GM19438 (cell line): ENCODE data around the gene GABRB2.

Source experiments
- ATAC-seq: cut with Tn5 transposase; IDR thresholded peaks from one replicate; pipeline ENCODE4 v1.9.1; 2021; ENCODE audit warnings: low read depth; ENCODE audit not compliant: unreplicated experiment

GABRB2 gene

DNA sequence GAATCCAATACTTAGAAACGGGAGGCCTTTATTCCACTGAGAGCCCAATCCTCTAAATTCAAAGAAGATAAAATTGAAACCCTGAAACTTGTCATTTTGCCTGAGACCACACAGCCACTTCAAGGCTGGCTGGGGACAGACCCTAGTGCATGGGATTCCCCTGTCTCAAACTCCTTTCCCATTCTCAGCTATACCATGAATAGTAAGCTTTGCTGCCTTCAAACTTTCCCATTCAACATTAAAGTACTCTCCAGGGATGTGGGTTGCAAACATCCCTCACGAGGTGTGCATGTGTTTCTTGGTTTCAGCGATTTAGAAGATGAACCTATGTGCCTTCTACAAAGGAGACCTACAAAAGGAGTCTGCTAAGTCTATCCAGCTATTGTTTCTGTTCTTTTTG is 64.6 kb downstream of the GABRB2 start:
- no peak for ATAC-seq

DNA sequence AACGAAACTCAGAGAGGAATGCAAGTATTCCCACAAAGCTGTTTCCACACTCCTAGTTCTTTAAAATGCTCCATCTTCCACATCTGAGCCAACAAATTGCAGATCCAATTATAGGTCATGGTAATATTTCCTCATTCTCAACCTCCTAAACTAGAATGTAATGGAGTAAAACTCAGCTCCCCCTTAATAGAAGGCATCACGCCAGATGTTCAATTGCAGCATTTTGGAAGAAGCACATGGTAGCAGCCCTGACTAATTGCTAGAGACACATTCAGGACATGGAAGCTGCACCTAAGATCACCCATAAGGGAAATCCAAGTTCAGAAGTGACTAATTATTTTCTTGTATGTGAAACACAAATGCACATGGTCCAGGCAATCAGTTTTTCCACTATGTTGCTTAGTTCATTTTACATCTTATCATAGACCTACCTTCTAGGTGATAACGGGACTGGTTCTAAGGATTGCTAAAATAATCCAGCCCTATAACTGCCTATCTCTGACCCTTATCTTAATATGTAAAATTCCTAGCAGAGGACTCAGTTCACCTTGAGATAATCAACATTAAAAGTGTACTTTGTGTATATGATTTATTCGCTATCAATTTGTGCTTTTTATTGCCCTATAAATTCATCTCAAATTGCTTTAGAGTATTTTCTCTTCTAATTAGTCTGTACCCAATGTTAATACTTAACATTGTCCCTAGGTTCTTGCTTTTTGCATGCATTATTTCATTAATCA is 75.1 kb downstream of the GABRB2 start:
- no peak for ATAC-seq

DNA sequence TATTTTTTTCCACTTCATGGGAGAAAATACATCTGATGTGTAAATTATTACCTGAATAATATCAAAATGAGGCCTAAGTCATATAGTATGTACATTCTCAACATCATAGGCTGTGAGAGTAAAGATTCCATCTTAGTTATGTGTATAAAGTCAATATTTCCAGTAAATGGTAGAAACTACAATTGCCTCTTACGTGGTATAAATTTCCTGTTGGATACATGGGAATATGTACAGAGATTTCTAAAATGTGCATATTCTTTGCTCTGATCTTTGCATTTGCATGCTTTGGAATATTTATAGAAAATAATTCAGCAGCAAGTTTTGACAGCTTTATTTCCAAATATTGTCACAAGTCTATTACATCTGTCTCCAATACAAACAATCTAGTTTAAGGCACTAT is 78.8 kb downstream of the GABRB2 start:
- no peak for ATAC-seq

DNA sequence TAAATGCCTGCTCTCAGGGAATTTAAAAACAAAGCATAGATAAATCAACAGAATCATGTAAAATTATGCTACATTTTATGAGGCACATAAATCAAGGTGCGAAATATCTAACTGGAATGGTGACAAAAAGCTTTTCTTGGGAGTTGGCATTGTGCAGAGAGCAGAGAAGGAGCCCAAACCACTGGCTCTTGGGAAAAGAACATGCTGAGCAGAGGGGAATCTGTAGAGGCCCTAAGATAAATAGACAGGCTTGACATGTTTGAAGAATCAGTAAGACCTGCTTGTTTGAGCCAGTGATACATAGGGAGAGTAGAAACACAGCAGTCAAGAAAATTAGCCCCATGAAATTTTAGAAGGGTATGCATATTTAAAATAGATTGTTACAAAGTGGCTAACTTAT is 85.8 kb downstream of the GABRB2 start:
- no peak for ATAC-seq

DNA sequence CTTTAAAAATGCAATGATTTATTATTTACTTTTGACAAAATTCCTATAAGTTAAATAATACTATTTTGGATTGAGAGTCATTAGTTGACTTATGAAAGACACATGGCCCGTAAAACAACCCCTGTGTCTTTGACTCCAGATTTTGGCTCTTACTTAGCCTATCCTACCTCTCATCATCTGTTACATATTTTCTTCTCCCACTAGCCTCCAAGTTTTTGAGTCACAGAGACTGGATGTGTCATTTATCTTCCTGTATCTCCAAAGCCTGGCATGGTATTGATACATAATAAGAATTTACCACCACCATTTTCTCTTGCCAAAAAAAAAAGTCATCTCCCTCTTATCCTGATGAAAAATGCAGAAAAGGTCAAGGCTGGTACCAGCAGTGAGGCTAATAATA is 99.9 kb downstream of the GABRB2 start:
- no peak for ATAC-seq

DNA sequence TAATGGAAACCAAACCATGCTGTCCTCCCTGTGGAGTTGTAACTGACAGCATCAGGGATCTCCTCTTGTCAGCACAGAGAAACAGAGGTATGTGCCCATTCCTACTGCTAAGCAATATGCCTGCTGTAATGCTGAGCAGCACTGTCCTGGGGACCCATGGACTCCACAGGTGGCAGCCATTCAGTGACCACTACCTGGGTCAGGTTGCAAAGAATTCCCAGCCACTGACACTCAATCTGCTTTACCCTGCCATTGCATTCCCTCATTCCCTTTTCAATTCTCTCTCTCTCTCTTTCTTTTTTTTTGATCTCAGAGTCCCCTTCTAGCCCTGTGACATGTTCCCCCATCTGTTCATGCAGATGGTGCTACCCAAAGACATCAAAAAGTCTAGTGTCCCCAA is 104.1 kb downstream of the GABRB2 start:
- ATAC-seq: no peak

DNA sequence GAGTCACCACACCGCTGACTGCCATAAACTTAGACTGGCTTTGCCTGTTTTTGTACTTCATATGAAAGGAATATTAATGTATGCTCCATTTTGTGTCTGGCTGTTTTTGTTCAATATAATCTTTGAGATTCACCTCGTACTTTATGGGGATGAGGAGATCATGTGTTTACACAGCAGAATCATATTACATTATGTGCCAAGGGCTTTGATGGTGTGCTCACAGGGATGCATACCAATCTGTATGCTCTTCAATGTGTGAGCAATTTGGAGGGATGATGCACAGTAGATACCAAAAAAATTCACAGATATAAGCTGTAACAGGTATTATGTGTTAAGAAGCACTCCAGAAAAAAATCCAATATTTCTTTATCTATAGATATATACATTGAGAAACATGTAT is 113.7 kb downstream of the GABRB2 start:
- ATAC-seq: no peak

DNA sequence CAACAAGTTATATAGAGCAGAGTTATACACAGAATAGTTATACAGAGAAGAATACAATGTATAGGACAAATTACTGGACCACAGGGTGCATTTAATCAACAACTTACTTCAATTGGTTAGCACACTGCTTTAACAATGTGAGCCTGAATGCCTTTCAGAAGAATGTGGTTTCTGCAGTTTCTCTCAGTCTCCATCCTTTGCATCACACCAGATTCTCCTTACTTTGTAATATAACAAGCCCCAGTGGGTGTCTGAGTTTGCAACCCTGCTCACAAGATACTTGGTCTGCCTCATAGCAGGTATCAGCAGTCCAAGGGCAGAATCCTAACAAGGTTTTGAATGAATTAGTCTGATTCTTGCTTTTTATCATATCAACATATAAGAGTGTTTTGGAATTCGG is 114.6 kb downstream of the GABRB2 start:
- no peak for ATAC-seq

DNA sequence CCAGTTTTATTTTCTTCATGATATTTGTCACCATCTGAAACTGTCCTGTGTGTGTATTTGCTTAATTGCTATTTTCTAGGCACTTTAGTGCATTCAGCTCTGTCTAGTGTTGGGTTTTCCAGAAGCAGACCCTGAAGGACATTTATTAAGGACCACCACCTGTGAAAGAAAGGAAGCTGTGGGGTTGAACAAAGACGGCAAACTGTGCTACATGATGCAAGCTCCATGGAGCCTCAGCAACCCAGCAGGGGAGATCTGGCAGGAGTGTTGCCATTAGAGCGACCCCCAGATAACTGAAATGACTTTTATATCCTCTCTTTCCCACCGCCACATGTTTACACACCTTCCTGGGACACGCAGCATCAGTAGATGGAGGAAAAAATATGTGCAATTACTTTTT is 125.5 kb downstream of the GABRB2 start:
- no peak for ATAC-seq

DNA sequence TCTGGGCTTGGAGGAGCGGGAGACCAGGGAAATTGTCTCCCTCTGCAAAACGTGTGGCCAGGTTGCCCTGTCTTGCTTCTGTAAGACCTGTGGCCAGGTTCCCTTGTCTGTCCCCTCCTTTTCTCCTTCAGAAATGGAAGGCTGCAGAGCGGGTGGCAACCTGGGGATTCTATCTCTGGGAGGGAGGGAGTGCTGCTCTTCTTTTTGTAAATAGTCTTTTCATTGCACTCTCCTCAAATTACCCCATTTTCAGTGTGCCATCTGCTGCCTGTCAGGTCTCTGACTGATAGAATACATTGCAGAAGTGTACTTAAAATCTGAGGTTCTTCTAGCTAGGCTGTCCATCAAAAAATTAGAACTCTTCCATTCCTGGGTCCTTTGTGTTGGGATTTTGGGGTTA is 126.0 kb downstream of the GABRB2 start:
- ATAC-seq: no peak

DNA sequence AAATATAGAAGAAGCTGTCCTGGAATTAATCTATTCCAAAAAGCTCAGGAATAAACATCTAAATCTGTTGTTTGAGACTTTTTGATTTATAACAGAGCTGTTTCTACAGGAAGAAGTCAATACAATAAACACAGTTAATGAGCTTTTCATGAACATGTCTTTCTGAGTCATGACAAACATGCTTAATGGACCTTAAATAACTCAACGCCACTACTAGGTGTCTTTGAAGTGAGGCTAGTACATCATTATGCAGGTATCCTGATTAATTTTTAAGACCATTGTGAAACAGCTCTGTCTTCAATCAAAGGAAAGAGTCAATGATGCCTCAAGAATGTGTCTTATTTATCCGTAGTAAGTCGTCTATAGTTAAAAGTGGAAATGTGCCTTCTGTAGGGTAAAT is 131.6 kb downstream of the GABRB2 start:
- no peak for ATAC-seq

DNA sequence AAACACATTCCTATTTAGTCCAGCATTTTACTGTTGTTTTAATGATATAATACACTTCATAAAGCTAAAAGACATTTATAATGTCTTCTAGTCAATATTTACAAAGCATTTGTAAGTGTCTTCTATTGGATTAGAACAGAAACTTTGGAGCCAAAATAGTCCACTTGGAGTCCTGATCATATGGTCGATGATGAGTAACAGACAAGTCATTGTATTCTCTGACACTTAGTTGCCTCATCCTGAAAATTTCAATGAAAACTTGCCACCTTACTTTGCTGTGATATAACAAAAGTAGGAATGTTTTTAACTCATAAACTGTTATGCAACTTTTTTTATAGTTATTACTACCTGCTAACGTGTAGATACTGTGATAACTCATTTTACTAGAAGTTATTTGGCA is 132.5 kb downstream of the GABRB2 start:
- no peak for ATAC-seq

DNA sequence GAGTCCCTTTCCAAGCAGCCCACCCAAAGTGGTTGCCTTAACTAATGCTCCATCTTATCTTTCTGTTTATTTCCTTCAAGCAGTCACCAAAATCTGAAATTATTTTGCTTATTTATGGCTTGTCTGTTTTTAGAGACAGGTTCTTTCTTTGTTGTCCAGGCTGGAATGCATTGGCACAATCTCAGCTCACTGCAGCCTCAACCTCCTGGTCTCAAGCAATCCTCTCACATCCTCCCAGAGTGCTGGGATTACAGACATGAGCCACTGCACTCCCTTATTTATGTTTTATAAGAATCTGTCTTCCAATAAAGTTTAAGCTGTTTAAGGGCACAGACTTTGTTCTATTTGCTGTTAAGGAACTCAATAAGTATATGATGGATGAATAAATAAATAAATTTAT is 133.7 kb downstream of the GABRB2 start:
- ATAC-seq: no peak

DNA sequence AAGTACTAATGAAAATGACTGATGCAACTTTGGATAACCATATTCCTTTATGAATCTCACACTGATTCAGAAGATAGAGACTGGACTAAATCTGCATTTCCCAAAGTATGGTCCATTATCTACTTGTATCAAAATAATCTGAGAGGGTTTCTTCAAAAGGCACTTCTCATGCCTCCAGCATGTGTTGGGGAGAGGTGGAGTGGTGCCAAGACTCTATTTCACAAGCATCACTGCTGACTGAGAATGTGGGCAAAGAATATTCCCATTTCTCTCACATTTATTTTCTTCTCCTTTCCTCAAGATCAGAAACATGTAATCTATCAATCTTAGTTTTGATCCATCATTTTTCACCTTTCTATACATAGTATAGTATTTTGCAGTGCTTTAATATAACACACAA is 135.4 kb downstream of the GABRB2 start:
- no peak for ATAC-seq

DNA sequence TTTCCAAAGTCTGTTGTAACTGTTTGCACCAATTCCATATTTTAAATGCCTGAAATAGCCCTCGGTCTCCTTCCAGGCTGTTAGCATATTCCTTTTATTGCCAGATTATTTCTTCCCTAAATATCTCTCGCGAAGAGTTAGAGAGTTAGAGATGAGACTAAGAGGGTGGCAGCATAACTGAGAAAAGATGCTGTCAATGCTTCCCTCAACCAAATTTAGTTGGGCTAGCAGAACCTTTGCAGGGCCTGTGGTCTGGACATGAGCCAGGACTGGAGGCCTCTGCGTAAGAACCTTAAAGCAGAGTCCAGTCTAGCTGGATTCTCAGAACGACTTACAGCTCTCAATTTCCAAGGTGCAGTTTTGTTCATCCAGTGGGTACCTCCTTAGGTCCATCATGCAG is 135.9 kb downstream of the GABRB2 start:
- no peak for ATAC-seq

DNA sequence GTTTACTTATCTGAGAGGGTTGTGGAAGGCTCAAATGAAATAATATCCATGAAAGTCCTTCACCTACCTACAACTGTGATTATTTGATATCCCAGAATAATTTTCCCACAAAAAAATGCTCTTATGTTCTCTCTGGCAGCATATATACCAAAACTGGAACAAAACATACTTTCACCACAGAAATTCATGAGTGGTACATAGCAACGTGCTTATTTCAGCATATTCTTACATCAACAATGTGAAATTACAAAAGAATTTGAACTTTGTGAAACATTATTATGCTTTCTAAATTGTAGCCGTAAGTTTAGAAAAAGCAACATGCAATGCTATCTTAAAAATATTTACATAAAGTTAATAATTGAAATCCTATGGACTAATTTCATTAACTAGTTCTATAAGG is 137.1 kb downstream of the GABRB2 start:
- ATAC-seq: no peak

DNA sequence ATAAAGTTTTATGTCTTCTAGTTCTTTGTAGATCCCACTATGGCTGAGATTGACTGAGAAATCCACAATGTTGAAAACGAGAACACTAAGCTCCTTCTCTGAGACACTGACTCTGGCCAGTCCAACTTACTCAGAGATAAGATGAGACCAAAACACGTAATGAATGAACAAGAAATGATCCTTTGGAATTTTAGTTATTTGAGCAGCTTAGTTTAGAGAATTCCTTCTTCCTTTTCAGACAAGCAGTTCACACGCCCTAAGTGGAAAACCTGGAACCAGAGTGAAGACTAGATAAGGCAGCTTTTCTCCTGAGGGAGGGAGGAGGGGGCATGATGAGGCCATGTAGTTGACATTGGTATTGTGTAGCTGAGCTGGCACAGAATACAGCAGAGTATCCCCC is 139.6 kb downstream of the GABRB2 start:
- no peak for ATAC-seq

DNA sequence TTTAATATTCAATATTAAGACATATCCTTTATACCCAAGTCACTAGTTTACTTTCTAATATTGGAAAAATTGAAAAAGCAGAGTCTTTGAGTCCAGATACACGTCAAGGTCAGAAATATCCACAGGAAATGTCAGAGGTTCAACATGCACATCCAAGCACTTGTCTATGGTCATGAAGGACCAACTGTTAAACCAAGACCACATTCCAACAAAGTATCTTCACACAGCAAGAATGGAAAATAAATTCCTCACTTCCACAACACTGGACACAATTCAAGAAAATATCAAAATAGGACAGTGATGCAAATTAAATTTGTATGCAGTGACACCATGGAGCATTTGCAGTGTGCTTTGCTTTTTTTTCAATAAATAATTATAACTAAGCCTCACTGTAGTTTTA is 142.5 kb downstream of the GABRB2 start:
- no peak for ATAC-seq

DNA sequence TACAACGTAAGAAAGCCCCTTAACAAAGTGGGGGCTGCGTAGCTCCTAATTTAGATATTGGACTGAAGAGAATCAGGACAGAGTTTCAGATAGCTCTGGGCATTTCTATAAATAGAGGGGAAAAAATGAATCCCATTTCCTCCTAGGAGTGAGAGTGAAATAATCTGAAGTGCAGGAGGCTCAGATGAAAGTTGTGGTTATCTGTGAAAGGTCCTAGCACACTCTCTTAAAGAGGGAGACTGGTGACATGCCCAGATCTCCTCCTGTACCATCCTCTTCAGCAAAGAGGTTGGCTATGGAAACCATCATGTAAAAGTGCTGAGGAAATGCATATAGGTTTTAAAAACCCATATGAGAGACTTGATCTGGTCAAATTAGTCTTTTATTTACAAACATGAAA is 143.4 kb downstream of the GABRB2 start:
- ATAC-seq: no peak

DNA sequence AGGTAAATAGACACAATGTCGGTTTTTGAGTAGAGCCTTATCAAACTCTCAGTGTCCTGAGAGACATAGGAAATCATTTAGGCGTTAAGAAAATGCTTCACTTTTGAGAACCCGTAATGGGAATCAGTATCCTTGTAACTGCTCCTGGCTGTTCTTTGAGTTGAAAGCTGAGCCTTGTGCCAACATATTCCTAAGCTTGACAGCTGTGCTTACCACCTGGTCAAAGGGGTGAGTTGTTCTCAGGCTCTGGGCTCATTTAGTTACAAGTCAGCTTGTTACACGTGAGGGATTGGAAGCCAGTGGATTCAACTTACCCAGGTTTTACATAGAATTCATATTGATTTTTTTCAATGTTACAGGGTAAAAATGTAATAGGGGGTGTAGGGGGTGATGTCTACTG is 145.9 kb downstream of the GABRB2 start:
- no peak for ATAC-seq

DNA sequence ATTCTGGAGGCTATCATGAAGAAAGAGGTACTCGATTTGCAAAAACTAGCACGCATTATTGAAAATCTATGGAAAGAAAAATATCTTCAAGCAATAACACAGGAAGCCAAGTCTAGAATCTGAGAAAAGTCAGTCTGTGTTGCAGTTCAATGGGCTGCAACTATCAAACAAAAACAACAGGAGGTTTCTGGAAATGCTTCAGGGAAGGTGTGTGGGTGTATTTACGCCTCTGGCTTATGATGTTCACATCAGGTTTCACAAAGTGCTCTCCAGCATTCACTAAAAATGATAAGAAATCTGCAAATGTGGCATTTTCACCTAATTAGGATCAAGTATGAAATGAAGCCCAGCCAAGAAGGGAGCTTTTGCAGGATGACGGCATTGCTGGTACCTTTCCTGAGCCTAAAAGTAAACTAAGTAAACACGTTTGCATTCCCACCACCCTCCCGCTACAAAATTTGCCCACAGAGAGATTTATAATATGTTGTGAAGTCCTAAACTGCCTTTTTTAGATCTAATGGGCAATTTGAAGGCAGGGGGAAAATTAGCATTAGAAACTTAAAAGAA is 146.4 kb downstream of the GABRB2 start:
- ATAC-seq: no peak

DNA sequence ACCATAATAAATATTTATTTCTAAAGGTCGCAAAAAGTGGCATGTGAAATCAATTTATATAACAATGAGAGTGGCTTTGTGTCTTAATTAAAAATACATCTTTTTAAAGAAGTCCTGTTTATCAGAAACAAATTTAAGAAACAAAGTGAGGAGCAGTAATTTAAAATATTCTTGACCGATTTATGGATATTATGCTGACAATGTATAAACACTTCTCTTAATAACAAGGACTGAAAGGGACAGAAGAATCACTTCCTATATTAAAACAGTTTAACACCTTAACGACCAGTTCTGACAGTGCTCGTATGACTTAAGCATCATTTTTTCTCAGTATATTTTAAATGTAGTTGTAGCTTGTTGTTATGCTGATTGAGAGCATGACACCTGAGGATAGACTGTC is 149.1 kb downstream of the GABRB2 start:
- ATAC-seq: no peak

DNA sequence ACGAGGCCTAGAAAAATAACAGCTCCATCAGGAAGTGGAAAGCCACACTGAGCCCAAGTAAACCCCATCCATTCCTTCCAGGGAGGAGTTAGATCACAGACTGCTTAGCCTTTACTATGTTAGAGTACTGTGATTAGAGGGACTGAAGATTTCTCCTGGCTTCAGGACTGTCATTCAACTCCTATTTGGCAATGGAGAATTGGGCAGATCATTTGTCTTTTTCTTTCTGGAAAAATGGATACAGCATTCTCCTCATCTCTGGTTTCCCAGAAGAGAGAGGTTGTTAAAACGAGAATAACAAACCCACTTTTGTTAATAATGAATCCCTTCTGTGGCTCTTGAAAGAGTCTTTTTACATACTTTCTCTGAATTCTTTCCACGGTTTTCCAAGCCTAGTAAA is 150.4 kb downstream of the GABRB2 start:
- ATAC-seq: no peak
